Measurements from ENCODE around the gene PRKCB.

Gene PRKCB

DNA sequence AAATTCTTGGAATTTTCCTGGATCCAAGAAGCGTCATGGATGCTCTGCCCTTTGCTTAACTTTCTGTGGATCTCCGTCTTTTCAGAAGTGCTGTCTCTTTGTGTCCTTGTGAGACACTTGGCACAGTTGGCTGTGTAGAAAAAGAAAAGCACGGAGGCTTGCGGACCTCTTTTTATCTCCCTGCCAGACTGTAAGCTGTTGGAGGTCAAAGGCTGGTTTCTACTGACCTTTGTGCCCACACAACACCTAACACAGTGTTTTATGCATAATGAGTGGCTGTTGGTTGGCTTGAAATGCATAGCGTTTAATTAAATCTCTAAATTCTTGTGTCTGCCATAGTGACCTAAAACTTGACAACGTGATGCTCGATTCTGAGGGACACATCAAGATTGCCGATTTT, 344.7 kb downstream of the PRKCB start:
- no peaks in the 10 kb centered on the region for H3K79me2 ChIP-seq (ENCODE audit: control insufficient read depth, low read length)
- H3K9me2 ChIP-seq (replicated peaks; ENCODE audit: control insufficient read depth, low read length): no peaks in the 10 kb centered on the region
- H3K27ac ChIP-seq (ENCODE audit: low read depth, low read length): no peak overlapping the region
- H3K27me3 ChIP-seq (ENCODE audit: control insufficient read depth, low read length): no peaks in the 10 kb centered on the region
- no peaks in the 10 kb centered on the region for H3K36me3 ChIP-seq (ENCODE audit: control insufficient read depth, low read length)
- TF ChIP-seq EZH2phosphoT487 (IDR thresholded peaks at IDR 0.05; ENCODE audit: borderline replicate concordance, low read length): no peak
- TF ChIP-seq, protein P1, sequence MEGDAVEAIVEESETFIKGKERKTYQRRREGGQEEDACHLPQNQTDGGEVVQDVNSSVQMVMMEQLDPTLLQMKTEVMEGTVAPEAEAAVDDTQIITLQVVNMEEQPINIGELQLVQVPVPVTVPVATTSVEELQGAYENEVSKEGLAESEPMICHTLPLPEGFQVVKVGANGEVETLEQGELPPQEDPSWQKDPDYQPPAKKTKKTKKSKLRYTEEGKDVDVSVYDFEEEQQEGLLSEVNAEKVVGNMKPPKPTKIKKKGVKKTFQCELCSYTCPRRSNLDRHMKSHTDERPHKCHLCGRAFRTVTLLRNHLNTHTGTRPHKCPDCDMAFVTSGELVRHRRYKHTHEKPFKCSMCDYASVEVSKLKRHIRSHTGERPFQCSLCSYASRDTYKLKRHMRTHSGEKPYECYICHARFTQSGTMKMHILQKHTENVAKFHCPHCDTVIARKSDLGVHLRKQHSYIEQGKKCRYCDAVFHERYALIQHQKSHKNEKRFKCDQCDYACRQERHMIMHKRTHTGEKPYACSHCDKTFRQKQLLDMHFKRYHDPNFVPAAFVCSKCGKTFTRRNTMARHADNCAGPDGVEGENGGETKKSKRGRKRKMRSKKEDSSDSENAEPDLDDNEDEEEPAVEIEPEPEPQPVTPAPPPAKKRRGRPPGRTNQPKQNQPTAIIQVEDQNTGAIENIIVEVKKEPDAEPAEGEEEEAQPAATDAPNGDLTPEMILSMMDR (IDR thresholded peaks at IDR 0.05; ENCODE audit: low read depth, low read length, poor library complexity, severe bottlenecking): no peak
- H3K9me3 ChIP-seq (ENCODE audit: control insufficient read depth, insufficient read depth, low read length): no peaks in the 10 kb centered on the region
- no peak overlapping the region for H3K4me3 ChIP-seq (ENCODE audit: low read length)
- no peaks in the 10 kb centered on the region for H3F3A ChIP-seq (ENCODE audit: control insufficient read depth, insufficient read depth)
- no peaks in the 10 kb centered on the region for H3K4me1 ChIP-seq (ENCODE audit: control insufficient read depth, low read length)
- H4K20me1 ChIP-seq (ENCODE audit: control insufficient read depth, insufficient read depth, low read depth, low read length): no peaks in the 10 kb centered on the region
- no peak overlapping the region for H3K4me2 ChIP-seq (ENCODE audit: low read length)

- H3K27ac ChIP-seq (ENCODE audit: low read depth, low read length): no peak overlapping the region
- no peaks in the 10 kb centered on the region for H3K4me1 ChIP-seq (ENCODE audit: control insufficient read depth, low read length)
- no peaks in the 10 kb centered on the region for H3K79me2 ChIP-seq (ENCODE audit: control insufficient read depth, low read length)
- no peaks in the 10 kb centered on the region for H3K27me3 ChIP-seq (ENCODE audit: control insufficient read depth, low read length)
- no peaks in the 10 kb centered on the region for H4K20me1 ChIP-seq (ENCODE audit: control insufficient read depth, insufficient read depth, low read depth, low read length)
- H3F3A ChIP-seq (ENCODE audit: control insufficient read depth, insufficient read depth): no peaks in the 10 kb centered on the region
- no peak for TF ChIP-seq EZH2phosphoT487 (IDR thresholded peaks at IDR 0.05; ENCODE audit: borderline replicate concordance, low read length)
- TF ChIP-seq, protein P1 (IDR thresholded peaks at IDR 0.05; ENCODE audit: low read depth, low read length, poor library complexity, severe bottlenecking): no peak
- no peaks in the 10 kb centered on the region for H3K36me3 ChIP-seq (ENCODE audit: control insufficient read depth, low read length)
- H3K9me3 ChIP-seq (ENCODE audit: control insufficient read depth, insufficient read depth, low read length): no peaks in the 10 kb centered on the region
- no peak overlapping the region for H3K4me2 ChIP-seq (ENCODE audit: low read length)
- H3K4me3 ChIP-seq (ENCODE audit: low read length): no peak overlapping the region
- H3K9me2 ChIP-seq (replicated peaks; ENCODE audit: control insufficient read depth, low read length): no peaks in the 10 kb centered on the region
Observed at GRCh38 chr16:24188021-24188542, 352.3 kb downstream of the PRKCB start.

- no peaks in the 10 kb centered on the region for H3K79me2 ChIP-seq (ENCODE audit: control insufficient read depth, low read length)
- no peaks in the 10 kb centered on the region for H3F3A ChIP-seq (ENCODE audit: control insufficient read depth, insufficient read depth)
- no peak overlapping the region for H3K4me3 ChIP-seq (ENCODE audit: low read length)
- H3K4me2 ChIP-seq (ENCODE audit: low read length): no peak overlapping the region
- no peaks in the 10 kb centered on the region for H3K4me1 ChIP-seq (ENCODE audit: control insufficient read depth, low read length)
- no peaks in the 10 kb centered on the region for H3K9me2 ChIP-seq (replicated peaks; ENCODE audit: control insufficient read depth, low read length)
- TF ChIP-seq, protein P1 (IDR thresholded peaks at IDR 0.05; ENCODE audit: low read depth, low read length, poor library complexity, severe bottlenecking): no peak
- TF ChIP-seq EZH2phosphoT487 (IDR thresholded peaks at IDR 0.05; ENCODE audit: borderline replicate concordance, low read length): no peak
- H3K27me3 ChIP-seq (ENCODE audit: control insufficient read depth, low read length): no peaks in the 10 kb centered on the region
- no peak overlapping the region for H3K27ac ChIP-seq (ENCODE audit: low read depth, low read length)
- no peaks in the 10 kb centered on the region for H3K9me3 ChIP-seq (ENCODE audit: control insufficient read depth, insufficient read depth, low read length)
- H3K36me3 ChIP-seq (ENCODE audit: control insufficient read depth, low read length): no peaks in the 10 kb centered on the region
- no peaks in the 10 kb centered on the region for H4K20me1 ChIP-seq (ENCODE audit: control insufficient read depth, insufficient read depth, low read depth, low read length)
Observed at GRCh38 chr16:24188751-24189318, 353.1 kb downstream of the PRKCB start.
